GM10266 (cell line): ENCODE results near the gene MIEF1.

Source experiments
- DNase-seq: peaks from one replicate; pipeline ENCODE4 v3.0.0; 2012; ENCODE audit errors: extremely low spot score
- TF ChIP-seq, protein P1 (sequence below): IDR thresholded peaks from 2 replicates; pipeline ENCODE4 v1.5.1; 2012; ENCODE audit warnings: mild to moderate bottlenecking, low read depth; ENCODE audit not compliant: control insufficient read depth, insufficient read depth; ENCODE audit errors: missing control alignments

Gene MIEF1

DNA sequence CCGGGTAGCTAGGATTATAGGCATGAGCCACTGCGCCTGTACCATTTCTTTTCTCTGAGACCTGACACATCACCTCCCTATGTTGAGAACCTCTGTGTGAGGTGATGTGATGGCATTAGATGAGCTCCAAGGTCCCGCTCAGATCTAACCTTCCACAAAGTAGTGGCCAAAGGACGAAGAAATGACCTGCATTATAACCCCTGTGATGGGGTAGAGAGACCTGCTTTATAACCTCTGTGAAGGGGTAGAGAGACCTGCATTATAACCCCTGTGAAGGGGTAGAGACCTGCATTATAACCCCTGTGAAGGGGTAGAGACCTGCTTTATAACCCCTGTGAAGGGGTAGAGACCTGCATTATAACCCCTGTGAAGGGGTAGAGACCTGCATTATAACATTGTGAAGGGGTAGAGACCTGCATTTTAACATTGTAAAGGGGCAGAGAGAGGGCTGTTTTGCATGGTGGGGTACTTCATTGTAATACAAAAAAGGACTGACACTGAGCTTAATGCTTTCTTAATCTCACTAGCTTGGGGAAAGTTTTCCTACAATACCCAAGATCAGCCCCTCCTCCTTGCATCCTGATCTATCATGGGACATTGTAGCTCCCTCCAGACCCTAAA is 8.5 kb downstream of the MIEF1 start:
- TF ChIP-seq, protein P1, sequence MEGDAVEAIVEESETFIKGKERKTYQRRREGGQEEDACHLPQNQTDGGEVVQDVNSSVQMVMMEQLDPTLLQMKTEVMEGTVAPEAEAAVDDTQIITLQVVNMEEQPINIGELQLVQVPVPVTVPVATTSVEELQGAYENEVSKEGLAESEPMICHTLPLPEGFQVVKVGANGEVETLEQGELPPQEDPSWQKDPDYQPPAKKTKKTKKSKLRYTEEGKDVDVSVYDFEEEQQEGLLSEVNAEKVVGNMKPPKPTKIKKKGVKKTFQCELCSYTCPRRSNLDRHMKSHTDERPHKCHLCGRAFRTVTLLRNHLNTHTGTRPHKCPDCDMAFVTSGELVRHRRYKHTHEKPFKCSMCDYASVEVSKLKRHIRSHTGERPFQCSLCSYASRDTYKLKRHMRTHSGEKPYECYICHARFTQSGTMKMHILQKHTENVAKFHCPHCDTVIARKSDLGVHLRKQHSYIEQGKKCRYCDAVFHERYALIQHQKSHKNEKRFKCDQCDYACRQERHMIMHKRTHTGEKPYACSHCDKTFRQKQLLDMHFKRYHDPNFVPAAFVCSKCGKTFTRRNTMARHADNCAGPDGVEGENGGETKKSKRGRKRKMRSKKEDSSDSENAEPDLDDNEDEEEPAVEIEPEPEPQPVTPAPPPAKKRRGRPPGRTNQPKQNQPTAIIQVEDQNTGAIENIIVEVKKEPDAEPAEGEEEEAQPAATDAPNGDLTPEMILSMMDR, result no peak
- no peak for DNase-seq

DNA sequence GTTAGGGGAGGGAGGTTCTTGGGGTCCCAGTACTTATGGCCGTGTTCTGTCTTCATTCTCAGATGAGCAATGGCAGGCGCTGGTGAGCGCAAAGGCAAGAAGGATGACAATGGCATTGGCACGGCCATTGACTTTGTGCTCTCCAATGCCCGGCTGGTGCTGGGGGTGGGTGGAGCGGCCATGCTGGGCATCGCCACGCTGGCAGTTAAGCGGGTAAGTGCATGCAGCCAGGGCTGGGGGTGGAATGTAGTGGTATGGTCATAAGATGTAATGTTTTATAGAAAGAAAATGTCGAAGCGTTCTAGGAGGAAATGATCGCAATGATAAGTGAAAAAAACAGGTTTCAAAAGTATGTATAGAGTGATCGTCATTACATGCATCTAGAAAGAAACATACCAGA is 9.1 kb downstream of the MIEF1 start:
- no peak for DNase-seq
- TF ChIP-seq, protein P1, result no peak

DNA sequence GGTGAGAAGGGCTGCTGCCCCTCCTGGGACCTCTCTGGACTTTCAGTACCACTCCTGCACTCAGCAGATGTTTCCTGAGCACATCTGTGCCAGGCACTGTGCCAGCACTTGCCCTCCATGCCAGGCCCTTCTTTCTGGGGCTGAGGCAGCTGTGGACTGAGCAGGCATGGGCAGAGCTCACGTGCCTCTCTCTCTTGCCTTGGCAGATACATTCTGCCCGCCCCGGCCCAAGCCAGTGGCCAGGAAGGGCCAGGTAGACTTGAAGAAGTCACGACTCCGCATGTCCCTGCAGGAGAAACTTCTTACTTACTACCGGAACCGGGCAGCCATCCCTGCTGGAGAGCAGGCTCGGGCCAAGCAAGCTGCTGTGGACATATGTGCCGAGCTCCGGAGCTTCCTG is 9.9 kb downstream of the MIEF1 start:
- no peak for DNase-seq
- TF ChIP-seq, protein P1, result no peak

DNA sequence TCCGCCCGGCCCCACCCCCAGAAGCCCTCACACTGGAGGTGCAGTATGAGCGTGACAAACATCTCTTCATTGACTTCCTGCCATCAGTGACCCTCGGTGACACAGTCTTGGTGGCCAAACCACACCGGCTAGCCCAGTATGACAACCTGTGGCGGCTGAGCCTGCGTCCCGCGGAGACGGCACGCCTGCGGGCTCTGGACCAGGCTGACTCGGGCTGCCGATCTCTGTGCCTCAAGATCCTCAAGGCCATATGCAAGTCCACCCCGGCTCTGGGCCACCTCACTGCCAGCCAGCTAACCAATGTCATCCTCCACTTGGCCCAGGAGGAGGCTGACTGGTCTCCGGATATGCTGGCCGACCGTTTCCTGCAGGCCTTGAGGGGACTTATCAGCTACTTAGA is 11.7 kb downstream of the MIEF1 start:
- TF ChIP-seq, protein P1, result no peak
- DNase-seq, result no peak

DNA sequence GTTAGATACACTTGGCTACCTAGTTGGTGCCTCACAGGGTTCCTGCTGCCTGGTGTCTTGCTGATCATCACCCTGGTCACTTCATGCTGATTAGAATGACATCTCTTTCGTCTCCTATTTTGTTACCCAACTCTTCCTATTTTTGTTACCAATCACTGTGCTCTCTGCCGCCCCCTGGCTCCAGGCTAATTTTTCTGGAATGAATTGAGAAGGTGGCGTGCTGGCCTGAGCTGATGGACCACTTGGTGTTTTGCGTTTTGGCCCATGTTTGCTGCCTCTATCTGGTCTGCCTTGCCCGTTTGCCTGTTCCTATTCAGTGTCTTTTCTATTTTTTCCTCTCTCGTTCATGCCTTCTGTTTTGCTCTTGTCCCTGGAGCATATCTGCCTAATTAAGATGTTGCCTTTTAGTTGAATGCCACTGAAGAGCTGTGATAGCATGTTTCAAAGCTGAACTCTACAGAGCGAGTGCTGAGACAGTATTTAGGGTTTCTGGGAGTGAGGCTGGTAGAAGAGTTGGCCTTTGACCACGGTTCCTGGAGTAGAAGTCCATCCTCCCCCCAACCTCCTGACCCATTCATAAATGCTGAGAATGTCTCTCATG is 12.4 kb downstream of the MIEF1 start:
- DNase-seq, result no peak

DNA sequence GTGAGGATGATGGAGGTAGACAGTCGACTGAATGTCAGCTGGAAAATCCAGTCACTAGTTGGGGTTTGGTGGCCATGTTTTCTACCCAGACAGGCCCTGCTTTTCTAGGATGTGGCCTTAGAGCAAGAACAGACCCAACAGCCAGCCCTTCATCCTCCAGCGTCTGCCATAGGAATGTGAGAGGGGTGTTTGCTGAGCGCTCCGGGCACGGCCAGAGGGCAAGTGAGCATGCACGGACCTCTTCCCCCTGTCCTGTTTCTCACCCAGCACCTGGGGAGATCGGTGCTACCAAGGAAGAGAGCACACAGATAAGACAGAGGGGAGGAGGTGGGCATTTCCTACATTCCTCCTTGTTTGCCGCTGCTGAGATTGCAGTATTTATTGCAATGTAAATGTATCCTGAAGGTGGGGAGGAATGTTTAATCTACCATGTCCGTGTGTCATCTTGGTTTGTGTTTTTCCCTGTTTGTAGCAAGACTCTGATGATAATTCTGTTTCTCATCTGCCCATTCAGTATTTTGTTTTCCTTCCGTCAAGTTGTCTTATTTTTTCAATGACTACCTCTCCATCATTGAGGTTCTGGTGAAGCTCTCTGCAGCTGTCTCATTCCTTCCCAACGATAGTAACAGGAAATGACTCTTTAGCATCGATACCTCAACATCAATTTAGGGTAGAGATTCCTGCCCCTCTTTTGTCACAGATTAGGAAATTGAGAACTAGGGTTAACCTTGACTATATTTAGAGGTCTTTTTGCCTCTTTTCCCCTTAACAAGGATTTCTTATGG is 13.4 kb downstream of the MIEF1 start:
- TF ChIP-seq, protein P1, result no peak
- DNase-seq, result no peak

More for the DNA sequence above, 12.4 kb downstream of the MIEF1 start:
- TF ChIP-seq, protein P1, result peak; percentile 72

DNA sequence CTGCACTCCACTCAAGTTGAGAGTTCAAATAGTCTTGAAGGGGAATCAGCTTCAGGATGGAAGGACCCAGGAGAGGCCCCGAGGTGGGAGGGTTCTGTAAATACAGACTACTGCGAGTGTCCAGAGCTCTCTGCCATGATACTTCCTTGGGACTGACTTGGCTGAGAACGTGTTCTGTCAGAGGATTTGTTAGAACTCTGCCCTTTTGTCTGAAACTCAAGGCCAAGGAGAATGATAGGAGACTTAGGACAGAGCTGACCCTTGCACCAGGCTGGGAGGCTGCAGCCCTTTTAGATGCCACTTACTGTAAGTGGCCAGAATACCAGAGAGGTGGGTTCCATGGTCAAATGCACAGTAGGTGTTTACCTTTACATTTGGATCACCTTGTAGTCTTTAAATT is 15.4 kb downstream of the MIEF1 start:
- DNase-seq, result no peak
- TF ChIP-seq, protein P1, result no peak
